IMR-90 (cell line): ENCODE measurements around the gene MRPL3. TPM values are rescaled to one million over a fixed set of nuclear protein-coding genes. Genes with fewer than 3 reads are reported as not detected.

Experiments
- ATAC-seq: fragments of 200-7000 bp; cut with Tn5 transposase; 2 replicates; pipeline ENCODE4 v1.9.1; 2020; ENCODE audit warnings: low read depth, mild to moderate bottlenecking, moderate library complexity
- BruUV-seq: library from RNA; stranded (reverse); fragments of 400-500 nt; replicated peaks from 2 replicates; lab custom pipeline; 2021; lab: Mats Ljungman, UMichigan
- CTCF ChIA-PET: fragments of 300-600 bp; formaldehyde crosslinking; extraction: SDS; loops from one replicate; lab custom pipeline; 2021; ENCODE audit warnings: antibody characterized with exemption; lab: Yijun Ruan, JAX
- POLR2A ChIA-PET: fragments of 300-600 bp; sonication (Branson Sonifier 250); formaldehyde crosslinking; loops from one replicate; lab custom pipeline; 2022; ENCODE audit warnings: antibody characterized with exemption; ENCODE audit not compliant: unreplicated experiment; lab: Charles Lee
- DNase-seq: peaks from one replicate; pipeline ENCODE4 v3.0.0; 2013
- H2AFZ ChIP-seq: replicated peaks from 2 replicates; pipeline ENCODE3; 2013; ENCODE audit warnings: low read length, mild to moderate bottlenecking; ENCODE audit not compliant: poor library complexity
- H2AK5ac ChIP-seq: 2 replicates; pipeline ENCODE4 v1.6.1; 2013; ENCODE audit warnings: low read depth, low read length, inconsistent platforms
- H2AK9ac ChIP-seq: replicated peaks from 2 replicates; pipeline ENCODE3; 2013; ENCODE audit warnings: mild to moderate bottlenecking, low read depth, low read length, moderate library complexity; ENCODE audit not compliant: poor library complexity
- H2BK120ac ChIP-seq: 2 replicates; pipeline ENCODE4 v1.6.1; 2013; ENCODE audit warnings: low read depth, low read length, inconsistent platforms
- H2BK15ac ChIP-seq: 3 replicates; pipeline ENCODE4 v1.6.1; 2013; ENCODE audit warnings: low read depth, low read length, inconsistent platforms
- H2BK20ac ChIP-seq: 2 replicates; pipeline ENCODE4 v1.6.1; 2013; ENCODE audit warnings: low read depth, mild to moderate bottlenecking, inconsistent platforms, low read length, moderate library complexity
- H2BK5ac ChIP-seq: 2 replicates; pipeline ENCODE4 v1.6.1; 2013; ENCODE audit warnings: mild to moderate bottlenecking, low read depth, low read length, inconsistent platforms; ENCODE audit not compliant: poor library complexity, severe bottlenecking
- H3K14ac ChIP-seq: replicated peaks from 2 replicates; pipeline ENCODE4 v1.6.1; 2013; ENCODE audit warnings: low read depth, low read length, inconsistent platforms
- H3K18ac ChIP-seq: 2 replicates; pipeline ENCODE4 v1.6.1; 2013; ENCODE audit warnings: low read depth, low read length, control low read depth
- H3K23ac ChIP-seq: 2 replicates; pipeline ENCODE4 v1.6.1; 2013; ENCODE audit warnings: low read depth, low read length, inconsistent platforms
- H3K27ac ChIP-seq: 2 replicates; pipeline ENCODE4 v1.5.1; 2013; ENCODE audit warnings: mild to moderate bottlenecking, control low read depth, low read length; ENCODE audit not compliant: insufficient read depth
- H3K27me3 ChIP-seq: 2 replicates; pipeline ENCODE4 v1.6.1; 2013; ENCODE audit warnings: low read length; ENCODE audit not compliant: control insufficient read depth, insufficient read depth
- H3K36me3 ChIP-seq: 2 replicates; pipeline ENCODE4 v1.6.1; 2013; ENCODE audit warnings: low read length, mixed read lengths; ENCODE audit not compliant: control insufficient read depth, insufficient read depth
- H3K4ac ChIP-seq: 2 replicates; pipeline ENCODE4 v1.6.1; 2013; ENCODE audit warnings: low read depth, low read length, inconsistent platforms
- H3K4me1 ChIP-seq: 2 replicates; pipeline ENCODE4 v1.6.1; 2013; ENCODE audit warnings: low read length, mixed read lengths; ENCODE audit not compliant: control insufficient read depth, insufficient read depth
- H3K4me2 ChIP-seq: 2 replicates; pipeline ENCODE4 v1.6.1; 2013; ENCODE audit warnings: low read depth, mild to moderate bottlenecking, control low read depth, low read length, moderate library complexity
- H3K4me3 ChIP-seq: 2 replicates; pipeline ENCODE4 v1.5.1; 2013; ENCODE audit warnings: low read depth, mild to moderate bottlenecking, control low read depth, low read length, moderate library complexity; ENCODE audit not compliant: insufficient read depth
- H3K56ac ChIP-seq: 2 replicates; pipeline ENCODE4 v1.6.1; 2013; ENCODE audit warnings: low read length, inconsistent platforms; ENCODE audit not compliant: insufficient read depth; ENCODE audit errors: extremely low read depth
- H3K79me1 ChIP-seq, 2 experiments: 2 replicates each; pipeline ENCODE4 v1.6.1; 2013; ENCODE audit warnings: low read length in 2 of 2, inconsistent platforms in 1 of 2, low read depth in 1 of 2
- H3K9ac ChIP-seq: 2 replicates; pipeline ENCODE4 v1.6.1; 2013; ENCODE audit warnings: low read depth, low read length, control low read depth
- H3K9me1 ChIP-seq: 2 replicates; pipeline ENCODE4 v1.6.1; 2013; ENCODE audit warnings: low read length, inconsistent platforms; ENCODE audit not compliant: insufficient read depth
- H3K9me3 ChIP-seq: 2 replicates; pipeline ENCODE4 v1.6.1; 2013; ENCODE audit warnings: low read length; ENCODE audit not compliant: control insufficient read depth, insufficient read depth
- H4K20me1 ChIP-seq: 2 replicates; pipeline ENCODE4 v1.6.1; 2013; ENCODE audit warnings: low read length, inconsistent platforms; ENCODE audit not compliant: insufficient read depth
- H4K5ac ChIP-seq: 2 replicates; pipeline ENCODE4 v1.6.1; 2013; ENCODE audit warnings: mild to moderate bottlenecking, low read depth, low read length, control low read depth
- H4K8ac ChIP-seq, 2 experiments: 2 replicates each; pipeline ENCODE4 v1.6.1; 2013; ENCODE audit warnings: low read depth in 2 of 2, low read length in 2 of 2, control low read depth in 1 of 2, inconsistent platforms in 1 of 2
- H4K91ac ChIP-seq: 2 replicates; pipeline ENCODE4 v1.6.1; 2013; ENCODE audit warnings: low read depth, low read length, inconsistent platforms; ENCODE audit not compliant: insufficient read depth
- BHLHE40 ChIP-seq: fragments of 150-350 bp; IDR thresholded peaks from 2 replicates; pipeline ENCODE4 v1.6.1; 2016; ENCODE audit warnings: mild to moderate bottlenecking, low read depth, low read length
- CEBPB ChIP-seq: IDR thresholded peaks from 2 replicates; pipeline ENCODE4 v1.6.1; 2012; ENCODE audit warnings: low read depth, low read length, improper control_type of control experiment
- CHD1 ChIP-seq: IDR thresholded peaks from 2 replicates; pipeline ENCODE4 v1.6.1; 2012; ENCODE audit warnings: low read depth, low read length, improper control_type of control experiment
- FOS ChIP-seq: fragments of 150-350 bp; IDR thresholded peaks from 2 replicates; pipeline ENCODE4 v1.6.1; 2016; ENCODE audit warnings: low read depth, low read length
- MAZ ChIP-seq: IDR thresholded peaks from 2 replicates; pipeline ENCODE4 v1.6.1; 2012; ENCODE audit warnings: low read depth, mild to moderate bottlenecking, low read length, improper control_type of control experiment, moderate library complexity, borderline replicate concordance
- NFE2L2 ChIP-seq: fragments of 150-350 bp; IDR thresholded peaks from 2 replicates; pipeline ENCODE4 v1.6.1; 2016; ENCODE audit warnings: low read depth, mild to moderate bottlenecking, low read length
- RAD21 ChIP-seq: IDR thresholded peaks from 2 replicates; pipeline ENCODE4 v1.6.1; 2012; ENCODE audit warnings: low read length, improper control_type of control experiment
- RCOR1 ChIP-seq: IDR thresholded peaks from 2 replicates; pipeline ENCODE4 v1.6.1; 2012; ENCODE audit warnings: mild to moderate bottlenecking, low read length, improper control_type of control experiment; ENCODE audit not compliant: insufficient replicate concordance
- SMC3 ChIP-seq: fragments of 150-350 bp; IDR thresholded peaks from 2 replicates; pipeline ENCODE4 v1.6.1; 2016; ENCODE audit warnings: low read depth, mild to moderate bottlenecking, antibody characterized with exemption, low read length, moderate library complexity
- WGBS, 2 experiments: methylation state at CpG; one replicate each; pipeline versions ENCODE4 v1.1.5 to v1.1.7; 2013; ENCODE audit warnings: missing lambda C conversion rate in 2 of 2; ENCODE audit not compliant: insufficient read length in 1 of 2; ENCODE audit errors: extremely low coverage in 2 of 2; 5-methylcytosine and 5-hydroxymethylcytosine counted together
- dilution Hi-C: fragments of 300-500 bp; cut with HindIII; formaldehyde crosslinking; loops from one replicate; pipeline ENCODE4 v1.14.3; 2018; ENCODE audit warnings: low sequenced_read_pairs; ENCODE audit not compliant: unreplicated experiment
- in situ Hi-C: fragments of 300-500 bp; cut with MboI; formaldehyde crosslinking; loops from 3 replicates; pipeline ENCODE4 v1.14.3; 2019; ENCODE audit warnings: low sequenced_read_pairs, inconsistent platforms, mixed read lengths
- intact Hi-C: fragments of 100-400 bp; cut with micrococcal nuclease; formaldehyde crosslinking; loops from 2 replicates; pipeline ENCODE4 v1.10.0; 2022
- polyA plus RNA-seq, 3 experiments: library from polyadenylated mRNA; depleted of rRNA; stranded (reverse); fragments of >200 nt; gene quantifications; 2 replicates each; pipeline ENCODE4 v1.2.3, GENCODE V29; 2012; ENCODE audit warnings: low replicate concordance in 1 of 3
- total RNA-seq: library from RNA; depleted of rRNA; stranded (reverse); fragments of >200 nt; gene quantifications from 2 replicates; pipeline ENCODE4 v1.2.3, GENCODE V29; 2012
- TF ChIP-seq, protein P1 (sequence below): fragments of 150-350 bp; IDR thresholded peaks from 2 replicates; pipeline ENCODE4 v1.6.1; 2016; ENCODE audit warnings: low read depth, mild to moderate bottlenecking, low read length, moderate library complexity, borderline replicate concordance
- TF ChIP-seq, protein P2 (sequence below): fragments of 150-350 bp; IDR thresholded peaks from 2 replicates; pipeline ENCODE4 v1.6.1; 2017; ENCODE audit warnings: mild to moderate bottlenecking, antibody characterized with exemption, low read length, low read depth

The MRPL3 gene
- total and polyA plus RNA-seq, 2 of the 4 experiments (the other 2 are of a cell fraction): 107 to 206 TPM

DNA sequence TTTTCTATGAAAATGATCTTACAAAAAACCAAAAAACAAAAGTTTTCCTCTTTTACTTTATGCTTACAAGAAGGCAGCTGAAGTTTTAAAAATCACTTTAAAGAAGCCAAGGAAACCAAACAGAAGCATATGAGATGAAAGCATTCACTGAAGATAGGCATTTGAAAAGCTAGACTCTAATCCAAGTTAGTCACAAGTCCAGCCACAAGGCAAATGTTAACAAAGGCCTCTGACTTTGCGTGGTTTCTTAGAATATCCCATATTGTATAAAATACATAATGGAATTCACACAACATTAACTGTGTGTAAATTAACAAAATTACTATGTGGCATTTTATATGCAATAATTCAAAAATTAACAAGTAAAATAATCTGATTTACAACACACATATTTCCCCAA lies 17.7 kb downstream of the MRPL3 start:
- CTCF ChIA-PET: no interaction called here
- H2BK120ac ChIP-seq: no peak overlapping the region
- no peak overlapping the region for H3K14ac ChIP-seq
- H3K9me1 ChIP-seq: no peaks in the 10 kb centered on the region
- H2AK9ac ChIP-seq: no peak overlapping the region
- H3K27ac ChIP-seq: no peak overlapping the region
- ATAC-seq (no peak), DNase-seq (no peak)
- H2BK15ac ChIP-seq: no peak overlapping the region
- H4K20me1 ChIP-seq: no peaks in the 10 kb centered on the region; the same call in 1 of the 2 replicates
- no peak for TF ChIP-seq SMC3
- no peak for TF ChIP-seq MAZ
- TF ChIP-seq FOS: no peak
- TF ChIP-seq, protein P1, sequence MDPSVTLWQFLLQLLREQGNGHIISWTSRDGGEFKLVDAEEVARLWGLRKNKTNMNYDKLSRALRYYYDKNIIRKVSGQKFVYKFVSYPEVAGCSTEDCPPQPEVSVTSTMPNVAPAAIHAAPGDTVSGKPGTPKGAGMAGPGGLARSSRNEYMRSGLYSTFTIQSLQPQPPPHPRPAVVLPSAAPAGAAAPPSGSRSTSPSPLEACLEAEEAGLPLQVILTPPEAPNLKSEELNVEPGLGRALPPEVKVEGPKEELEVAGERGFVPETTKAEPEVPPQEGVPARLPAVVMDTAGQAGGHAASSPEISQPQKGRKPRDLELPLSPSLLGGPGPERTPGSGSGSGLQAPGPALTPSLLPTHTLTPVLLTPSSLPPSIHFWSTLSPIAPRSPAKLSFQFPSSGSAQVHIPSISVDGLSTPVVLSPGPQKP: no peak
- no peak for TF ChIP-seq BHLHE40
- TF ChIP-seq CHD1: no peak
- TF ChIP-seq, protein P2, sequence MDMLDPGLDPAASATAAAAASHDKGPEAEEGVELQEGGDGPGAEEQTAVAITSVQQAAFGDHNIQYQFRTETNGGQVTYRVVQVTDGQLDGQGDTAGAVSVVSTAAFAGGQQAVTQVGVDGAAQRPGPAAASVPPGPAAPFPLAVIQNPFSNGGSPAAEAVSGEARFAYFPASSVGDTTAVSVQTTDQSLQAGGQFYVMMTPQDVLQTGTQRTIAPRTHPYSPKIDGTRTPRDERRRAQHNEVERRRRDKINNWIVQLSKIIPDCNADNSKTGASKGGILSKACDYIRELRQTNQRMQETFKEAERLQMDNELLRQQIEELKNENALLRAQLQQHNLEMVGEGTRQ: no peak
- no peak for TF ChIP-seq CEBPB
- TF ChIP-seq RCOR1: no peak
- TF ChIP-seq RAD21: no peak
- no peak for TF ChIP-seq NFE2L2
- no peak overlapping the region for H3K56ac ChIP-seq
- H2AK5ac ChIP-seq: no peak overlapping the region
- no peak overlapping the region for H2BK5ac ChIP-seq
- H3K9me3 ChIP-seq: no peaks in the 10 kb centered on the region
- H2AFZ ChIP-seq: no peak overlapping the region
- intact Hi-C loops (no loop called here), in situ Hi-C loops (loop anchor here (25.0 kb wide), 2 partner anchors 448 to 748 kb away; partner anchors contain the start of genes ASTE1, NEK11 and PIK3R4), dilution Hi-C loops (no loop called here)
- H3K36me3 ChIP-seq: peaks cover 9% of the 10 kb centered on the region
- H2BK20ac ChIP-seq: no peak overlapping the region
- no peak overlapping the region for H3K18ac ChIP-seq
- no peak overlapping the region for H4K5ac ChIP-seq
- POLR2A ChIA-PET: interaction anchor here (0.6 kb wide), 1 partner anchor 721 kb away, joined by 3 read pairs; no protein-coding TSS in a partner anchor
- H3K27me3 ChIP-seq: no peaks in the 10 kb centered on the region
- no peak overlapping the region for H4K8ac ChIP-seq
- no peak overlapping the region for H3K23ac ChIP-seq
- H3K4me3 ChIP-seq: no peak overlapping the region
- no TSS peak for BruUV-seq
- no peak overlapping the region for H4K91ac ChIP-seq
- no peak overlapping the region for H3K4me2 ChIP-seq
- no peaks in the 10 kb centered on the region for H3K4me1 ChIP-seq
- no peak overlapping the region for H3K4ac ChIP-seq
- WGBS, 2 experiments: no CpG with 5 or more reads among the region's 1 CpG
- no peak overlapping the region for H3K9ac ChIP-seq
- H3K79me1 ChIP-seq: peaks cover 3 to 12% of the 10 kb centered on the region in 2 experiments; a peak in 2 of 4 replicates
